Endodermal cell (in vitro differentiated cells): ENCODE data around the gene RASAL1. TPM values are rescaled to one million over a fixed set of nuclear protein-coding genes. Genes with fewer than 3 reads are reported as not detected.

Experiments used
- DNase-seq: peaks from one replicate; pipeline ENCODE4 v3.0.0-alpha.2; 2017
- H3K27ac ChIP-seq: 2 replicates; pipeline ENCODE4 v1.5.1; 2013; ENCODE audit warnings: mild to moderate bottlenecking, low read depth, low read length, moderate library complexity
- H3K27me3 ChIP-seq: 2 replicates; pipeline ENCODE4 v1.6.1; 2013; ENCODE audit warnings: mild to moderate bottlenecking, low read length, moderate library complexity; ENCODE audit not compliant: insufficient read depth, control insufficient read depth, poor library complexity, severe bottlenecking
- H3K36me3 ChIP-seq: 2 replicates; pipeline ENCODE4 v1.7.0; 2013; ENCODE audit warnings: mild to moderate bottlenecking, low read length, moderate library complexity; ENCODE audit not compliant: control insufficient read depth, insufficient read depth
- H3K4me1 ChIP-seq: one replicate; pipeline ENCODE4 v1.7.0; 2013; ENCODE audit warnings: low read length; ENCODE audit not compliant: control insufficient read depth, insufficient read depth
- H3K4me3 ChIP-seq: 2 replicates; pipeline ENCODE4 v1.5.1; 2013; ENCODE audit warnings: mild to moderate bottlenecking, low read length, moderate library complexity
- H3K9ac ChIP-seq: 2 replicates; pipeline ENCODE4 v1.6.1; 2013; ENCODE audit warnings: mild to moderate bottlenecking, low read length, moderate library complexity; ENCODE audit not compliant: poor library complexity, severe bottlenecking; ENCODE audit errors: extremely low read depth
- H3K9me3 ChIP-seq: 2 replicates; pipeline ENCODE4 v1.6.1; 2013; ENCODE audit warnings: mild to moderate bottlenecking, low read length, moderate library complexity; ENCODE audit not compliant: control insufficient read depth
- H3K27ac Mint-ChIP-seq: 2 replicates; pipeline ENCODE4 v1.8.0; 2020; ENCODE audit warnings: mixed read lengths
- H3K27me3 Mint-ChIP-seq: 2 replicates; pipeline ENCODE4 v1.8.0; 2021; ENCODE audit warnings: mild to moderate bottlenecking, mixed read lengths; ENCODE audit not compliant: insufficient read depth
- H3K36me3 Mint-ChIP-seq: 2 replicates; pipeline ENCODE4 v1.8.0; 2020; ENCODE audit warnings: low read depth, mixed read lengths
- H3K4me1 Mint-ChIP-seq: 2 replicates; pipeline ENCODE4 v1.8.0; 2020; ENCODE audit warnings: mixed read lengths
- H3K4me3 Mint-ChIP-seq: 2 replicates; pipeline ENCODE4 v1.8.0; 2020; ENCODE audit warnings: mild to moderate bottlenecking, moderate library complexity, mixed read lengths
- H3K9me3 Mint-ChIP-seq: 2 replicates; pipeline ENCODE4 v1.8.0; 2020; ENCODE audit warnings: mild to moderate bottlenecking, mixed read lengths
- WGBS, 2 experiments: methylation state at CpG; one replicate each; pipeline versions ENCODE4 v1.1.5 to v1.1.7; 2013; ENCODE audit warnings: missing lambda C conversion rate in 2 of 2, mixed read lengths in 1 of 2; ENCODE audit not compliant: insufficient coverage in 1 of 2, insufficient read length in 1 of 2; 5-methylcytosine and 5-hydroxymethylcytosine counted together
- total RNA-seq, 2 donors: library from RNA; stranded (reverse); fragmentation: NEBNext Ultra II Directional in 1 of 2; extraction: Animal tissue kit (Norgen Biotek cat#: 25700) in 1 of 2; gene quantifications; 2 replicates in 1 of 2; 3 replicates in 1 of 2; pipeline ENCODE4 v1.2.1, GENCODE V29; 2021
- TF ChIP-seq, protein P1 (sequence below): fragments of 200-600 bp; sonication (generic); conservative IDR thresholded peaks from 2 replicates; pipeline ENCODE4 v1.5.0; 2021; ENCODE audit warnings: antibody characterized with exemption, mild to moderate bottlenecking

Gene RASAL1
- total RNA-seq, 2 donors from 2014 or later, result 0.77 to 1.4 TPM

DNA sequence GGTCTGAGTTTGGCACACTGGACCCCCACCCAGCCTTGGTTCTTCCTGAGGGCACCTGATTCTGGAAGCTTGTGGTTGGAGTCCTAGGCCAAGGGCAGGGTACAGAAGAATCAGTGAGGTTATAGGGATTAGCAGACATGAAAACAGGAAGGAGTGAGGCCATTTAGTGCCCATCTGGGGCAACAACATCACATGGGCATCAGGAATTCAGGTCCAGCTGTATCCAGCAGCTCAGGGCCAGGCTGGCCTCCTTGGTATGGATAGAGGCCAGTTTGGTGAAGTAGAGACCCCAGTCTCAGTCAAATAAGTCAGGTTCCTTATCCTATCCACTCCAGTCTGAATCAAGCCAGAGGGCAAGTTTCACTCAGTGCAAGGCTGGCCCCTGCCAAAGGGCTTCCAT is 36.2 kb downstream of the RASAL1 start:
- Histone ChIP-seq H3K27me3 (no peaks in the 10 kb centered on the region), H3K4me3 (no peak overlapping the region), H3K36me3 (no peaks in the 10 kb centered on the region), H3K9me3 (no peaks in the 10 kb centered on the region), H3K27ac (no peak overlapping the region), H3K9ac (no peak overlapping the region), H3K4me1 (no peaks in the 10 kb centered on the region)
- Mint-ChIP-seq H3K9me3 (no peaks in the 10 kb centered on the region), H3K4me3 (no peak overlapping the region), H3K27ac (no peak overlapping the region), H3K27me3 (peaks cover 7% of the 10 kb centered on the region), H3K36me3 (no peaks in the 10 kb centered on the region), H3K4me1 (peaks cover 2% of the 10 kb centered on the region)
- no peak for DNase-seq
- TF ChIP-seq, protein P1, sequence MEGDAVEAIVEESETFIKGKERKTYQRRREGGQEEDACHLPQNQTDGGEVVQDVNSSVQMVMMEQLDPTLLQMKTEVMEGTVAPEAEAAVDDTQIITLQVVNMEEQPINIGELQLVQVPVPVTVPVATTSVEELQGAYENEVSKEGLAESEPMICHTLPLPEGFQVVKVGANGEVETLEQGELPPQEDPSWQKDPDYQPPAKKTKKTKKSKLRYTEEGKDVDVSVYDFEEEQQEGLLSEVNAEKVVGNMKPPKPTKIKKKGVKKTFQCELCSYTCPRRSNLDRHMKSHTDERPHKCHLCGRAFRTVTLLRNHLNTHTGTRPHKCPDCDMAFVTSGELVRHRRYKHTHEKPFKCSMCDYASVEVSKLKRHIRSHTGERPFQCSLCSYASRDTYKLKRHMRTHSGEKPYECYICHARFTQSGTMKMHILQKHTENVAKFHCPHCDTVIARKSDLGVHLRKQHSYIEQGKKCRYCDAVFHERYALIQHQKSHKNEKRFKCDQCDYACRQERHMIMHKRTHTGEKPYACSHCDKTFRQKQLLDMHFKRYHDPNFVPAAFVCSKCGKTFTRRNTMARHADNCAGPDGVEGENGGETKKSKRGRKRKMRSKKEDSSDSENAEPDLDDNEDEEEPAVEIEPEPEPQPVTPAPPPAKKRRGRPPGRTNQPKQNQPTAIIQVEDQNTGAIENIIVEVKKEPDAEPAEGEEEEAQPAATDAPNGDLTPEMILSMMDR, result no peak

DNA sequence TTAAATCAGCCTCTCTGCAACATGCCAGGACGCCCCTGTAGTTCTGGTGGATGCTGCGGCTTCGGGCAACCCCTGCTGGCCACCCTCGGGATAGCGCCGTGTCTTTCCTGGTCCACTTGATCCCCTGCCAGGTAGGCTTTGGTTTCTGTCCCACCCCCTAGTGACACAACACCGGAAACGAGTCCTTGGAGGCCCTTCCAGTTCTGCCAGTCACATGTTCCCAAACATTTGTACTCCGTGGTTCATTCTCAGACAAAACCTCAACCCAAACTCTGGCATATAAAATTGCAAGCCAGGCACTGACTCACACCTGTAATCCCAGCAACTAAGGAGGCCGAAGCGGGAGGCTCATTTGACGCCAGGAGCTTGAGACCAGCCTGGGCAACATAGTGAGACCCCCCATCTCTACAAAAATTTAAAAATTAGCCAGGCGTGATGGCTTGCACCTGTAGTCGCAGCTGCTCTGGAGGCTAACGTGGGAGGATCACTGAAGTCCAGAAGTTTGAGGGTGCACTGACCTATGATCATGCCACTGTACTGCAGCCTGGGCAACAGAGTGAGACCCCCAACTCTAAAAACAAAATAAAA is 37.0 kb downstream of the RASAL1 start:
- H3K9me3 Mint-ChIP-seq, result no peaks in the 10 kb centered on the region
- no peak overlapping the region for H3K4me3 ChIP-seq
- peaks cover 2% of the 10 kb centered on the region for H3K4me1 Mint-ChIP-seq
- H3K27me3 Mint-ChIP-seq, result peaks cover 7% of the 10 kb centered on the region
- H3K36me3 Mint-ChIP-seq, result no peaks in the 10 kb centered on the region
- no peaks in the 10 kb centered on the region for H3K9me3 ChIP-seq
- no peaks in the 10 kb centered on the region for H3K27me3 ChIP-seq
- peak overlapping the region; percentile 89 for H3K27ac Mint-ChIP-seq
- TF ChIP-seq, protein P1, result peak; percentile 91
- DNase-seq, result peak; percentile 99
- 39 to 52% methylated on average over 11 to 15 of the region's 15 CpGs for WGBS, 2 experiments
- no peak overlapping the region for H3K27ac ChIP-seq
- no peak overlapping the region for H3K9ac ChIP-seq
- H3K36me3 ChIP-seq, result no peaks in the 10 kb centered on the region
- H3K4me1 ChIP-seq, result no peaks in the 10 kb centered on the region
- H3K4me3 Mint-ChIP-seq, result no peak overlapping the region

DNA sequence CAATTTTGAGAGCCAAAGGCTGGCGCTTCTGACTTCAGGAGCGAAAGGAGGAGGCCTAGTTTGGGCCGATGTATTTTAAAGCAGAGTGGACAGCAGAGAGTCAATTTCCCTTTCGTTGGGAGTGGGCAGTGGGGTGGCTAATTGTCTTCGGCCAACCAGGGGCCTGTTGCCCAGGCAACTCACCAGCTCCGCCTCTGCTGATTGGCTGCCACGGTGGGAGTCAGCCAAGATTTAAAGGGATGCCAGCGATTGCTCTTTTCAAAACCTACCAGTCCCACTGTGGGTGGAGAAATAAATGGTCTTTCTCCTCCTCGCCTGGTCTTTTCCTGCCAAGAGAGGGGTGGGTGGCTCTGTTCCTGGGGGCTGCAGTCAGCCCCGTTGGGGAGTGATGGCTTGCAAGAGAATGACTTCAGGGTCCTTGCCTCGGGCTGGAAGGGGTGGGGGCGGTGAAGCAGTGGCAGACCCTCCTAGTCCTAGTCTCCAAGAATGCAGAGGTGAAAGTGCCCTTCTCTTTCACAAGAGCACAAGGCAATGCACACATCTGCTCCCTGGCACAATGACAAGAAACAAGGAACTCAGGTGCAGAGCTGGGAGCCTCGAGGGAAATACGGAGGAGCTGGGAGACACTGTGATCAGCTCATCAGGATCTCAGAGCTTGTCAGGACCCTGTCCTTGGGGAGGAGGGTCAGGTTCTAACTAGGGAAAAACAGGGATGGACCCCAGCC is 37.7 kb downstream of the RASAL1 start:
- Mint-ChIP-seq H3K4me1 (peaks cover 3% of the 10 kb centered on the region), H3K36me3 (no peaks in the 10 kb centered on the region), H3K27me3 (peaks cover 9% of the 10 kb centered on the region), H3K9me3 (no peaks in the 10 kb centered on the region), H3K4me3 (no peak overlapping the region), H3K27ac (no peak overlapping the region)
- H3K36me3 ChIP-seq, result no peaks in the 10 kb centered on the region
- H3K27ac ChIP-seq, result no peak overlapping the region
- TF ChIP-seq, protein P1, result no peak
- DNase-seq, result peak; percentile 87
- no peaks in the 10 kb centered on the region for H3K9me3 ChIP-seq
- peaks cover under 1% of the 10 kb centered on the region for H3K27me3 ChIP-seq
- 70 to 86% methylated on average over 4 to 14 of the region's 14 CpGs for WGBS, 2 experiments
- H3K4me1 ChIP-seq, result no peaks in the 10 kb centered on the region
- no peak overlapping the region for H3K4me3 ChIP-seq
- no peak overlapping the region for H3K9ac ChIP-seq
